Subcutaneous preadipocyte (primary cell): ENCODE results near the gene LRRC53. TPM values are rescaled to one million over a fixed set of nuclear protein-coding genes. Genes with fewer than 3 reads are reported as not detected.

Experiments used
- total RNA-seq: library from RNA; depleted of rRNA; stranded (reverse); fragments of >200 nt; gene quantifications from 2 replicates; pipeline ENCODE4 v1.2.3, GENCODE V29; 2012

Gene LRRC53
- not detected in 2 replicates for total RNA-seq

GRCh38 chr1:74512170-74512915 lies at the start of gene LRRC53:
LRRC53 (minus strand) TSS chr1:74512611; CDS start chr1:74483349, 29,262 bp downstream.

Other genes starting within 250 kb of the LRRC53 start
- gene ERICH3, start 161.2 kb upstream of the LRRC53 start, total RNA-seq = not detected in 2 replicates
- gene CRYZ, start 220.4 kb upstream of the LRRC53 start, total RNA-seq = 20.6 and 26.2 TPM in 2 replicates
- gene TYW3, start 220.5 kb upstream of the LRRC53 start, total RNA-seq = 18.7 and 22.9 TPM in 2 replicates